ENCODE measurements around the gene PRR36. TPM values are rescaled to one million over a fixed set of nuclear protein-coding genes. Genes with fewer than 3 reads are reported as not detected.

Gene PRR36
- total RNA-seq (under 1 TPM in 1 of 2 donors, not detected in 1; 0.09 TPM), polyA plus RNA-seq (under 1 TPM in 1 of 2 donors, not detected in 1; 0.13 TPM)
- long read RNA-seq, donor 1: 0 reads
- long read RNA-seq, donor 2: 0 reads

DNA sequence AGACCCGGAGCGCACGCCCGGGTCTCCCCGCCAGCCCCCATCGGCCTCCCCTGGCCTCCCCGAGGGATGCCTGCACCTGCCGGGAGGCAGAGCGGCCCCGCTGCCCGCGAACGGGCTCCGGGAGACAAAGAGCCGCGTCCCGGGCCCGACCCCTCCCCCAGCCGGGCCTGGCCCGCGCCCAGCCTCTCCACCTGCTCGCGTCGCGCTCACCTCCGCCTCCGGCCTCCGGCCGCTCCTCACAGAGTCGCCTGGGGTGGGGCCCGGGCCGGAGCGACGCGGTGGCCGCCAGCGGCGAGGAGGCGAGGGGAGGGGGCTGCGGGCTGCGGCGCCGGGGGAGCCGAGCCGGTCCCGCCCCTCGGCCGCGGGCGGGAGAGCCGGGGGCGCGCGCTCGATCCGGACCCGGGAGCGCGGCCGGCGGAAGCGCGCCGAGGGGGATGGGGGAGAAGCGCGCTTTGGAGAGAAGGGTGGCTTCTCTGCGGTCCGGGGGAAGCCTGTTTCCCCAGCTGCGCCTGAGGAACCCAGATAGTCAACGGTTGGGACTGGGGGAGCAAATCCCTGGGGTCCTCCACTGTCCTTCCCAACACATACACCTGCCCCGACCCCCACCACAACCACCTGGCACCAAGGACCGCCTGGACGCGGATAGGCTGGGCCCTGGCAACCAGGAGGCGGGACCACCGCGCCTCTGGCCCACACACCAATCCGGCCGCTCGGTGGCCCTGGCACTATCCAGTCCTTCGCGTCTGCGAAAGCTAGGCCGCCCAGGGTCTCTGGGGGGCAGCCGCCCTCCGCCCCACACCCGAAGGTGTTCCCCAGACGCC lies at the start of gene PRR36:
Gene PRR36 (minus strand): TSS at position 315 of the 821 bp plus-strand sequence. CDS start 701 bp downstream, outside the sequence.
- ATAC-seq (ENCODE audit: low FRiP score) (no peak), DNase-seq (no peak)
- Histone ChIP-seq H3K36me3 (ENCODE audit: control insufficient read depth in 1 of 2, insufficient read depth in 2 of 2, low read length in 1 of 2) (no peaks in the 10 kb centered on the region), H3K9me3 (ENCODE audit: control insufficient read depth, low read length) (no peaks in the 10 kb centered on the region), H3K27me3 (ENCODE audit: control insufficient read depth in 1 of 2, insufficient read depth in 2 of 2, low read length in 1 of 2) (peaks cover 0 to 1% of the 10 kb centered on the region in 2 donors), H3K4me3 (ENCODE audit: low read length in 2 of 2) (no peak within 1 kb of the TSS), H3K27ac (ENCODE audit: low read depth in 1 of 2, low read length in 2 of 2) (no peak within 1 kb of the TSS), H3K4me1 (ENCODE audit: control insufficient read depth in 1 of 2, insufficient read depth in 2 of 2, low read length in 2 of 2) (no peaks in the 10 kb centered on the region)
- WGBS, 2 donors: 1 to 2% methylated on average over 49 to 88 of the region's 88 CpGs
- intact Hi-C loops (cut with DNase I): no loop called here

DNA sequence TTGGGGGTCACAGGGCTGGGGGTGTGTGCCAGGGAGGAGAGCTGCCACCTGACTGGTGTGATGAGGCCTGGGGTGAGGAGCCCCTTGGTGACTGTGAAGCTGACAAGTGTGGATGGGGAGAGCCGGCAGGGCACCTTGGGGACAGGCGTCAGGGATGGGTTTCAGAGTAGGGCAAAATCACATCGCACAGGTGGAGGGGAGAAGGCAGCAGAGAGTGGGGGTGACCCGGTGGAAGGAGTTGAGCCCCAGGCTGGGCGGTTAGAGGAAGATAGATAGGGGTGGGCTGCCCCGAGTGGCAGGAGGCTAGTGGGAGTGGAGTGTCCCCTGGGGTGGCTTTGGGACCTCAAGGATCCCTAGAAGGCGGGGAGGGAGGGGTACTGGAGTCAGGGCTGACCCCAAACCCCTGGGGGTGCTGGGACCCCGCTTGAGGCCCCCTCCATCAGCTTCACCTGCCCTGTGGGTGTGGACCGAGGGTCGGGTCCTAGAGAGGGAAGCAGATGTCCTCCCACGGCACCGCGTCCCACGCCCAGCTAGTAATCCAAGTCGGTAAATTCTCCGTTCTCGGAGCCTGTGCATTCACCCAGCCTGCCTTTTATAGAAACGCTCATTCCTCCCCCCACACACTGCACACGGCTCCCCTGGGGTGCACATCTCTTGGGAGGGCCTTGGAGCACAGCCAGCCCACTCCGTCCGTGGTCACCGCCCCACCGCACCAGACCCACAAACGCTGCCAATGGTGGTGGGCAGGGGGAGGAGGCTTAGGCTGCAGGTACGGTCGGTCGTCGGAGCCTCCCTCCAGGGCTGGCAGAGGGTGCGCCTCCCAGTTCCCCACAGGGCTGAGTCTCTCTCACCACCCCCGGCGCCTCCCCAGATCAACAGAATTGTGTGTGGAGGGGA lies 49.4 kb upstream of the PRR36 start:
- WGBS, 2 donors: 82 to 83% methylated on average over 29 to 31 of the region's 31 CpGs
- intact Hi-C loops (cut with DNase I): no loop called here
- no peaks in the 10 kb centered on the region for H3K27me3 ChIP-seq (ENCODE audit: control insufficient read depth in 1 of 2, insufficient read depth in 2 of 2, low read length in 1 of 2)
- no peak overlapping the region for H3K27ac ChIP-seq (ENCODE audit: low read depth in 1 of 2, low read length in 2 of 2)
- peak in 1 of 2 donors; percentile 50 for DNase-seq
- H3K36me3 ChIP-seq (ENCODE audit: control insufficient read depth in 1 of 2, insufficient read depth in 2 of 2, low read length in 1 of 2): no peaks in the 10 kb centered on the region
- no peaks in the 10 kb centered on the region for H3K9me3 ChIP-seq (ENCODE audit: control insufficient read depth, low read length)
- ATAC-seq (ENCODE audit: low FRiP score): no peak
- no peak overlapping the region for H3K4me3 ChIP-seq (ENCODE audit: low read length in 2 of 2)
- no peaks in the 10 kb centered on the region for H3K4me1 ChIP-seq (ENCODE audit: control insufficient read depth in 1 of 2, insufficient read depth in 2 of 2, low read length in 2 of 2)

DNA sequence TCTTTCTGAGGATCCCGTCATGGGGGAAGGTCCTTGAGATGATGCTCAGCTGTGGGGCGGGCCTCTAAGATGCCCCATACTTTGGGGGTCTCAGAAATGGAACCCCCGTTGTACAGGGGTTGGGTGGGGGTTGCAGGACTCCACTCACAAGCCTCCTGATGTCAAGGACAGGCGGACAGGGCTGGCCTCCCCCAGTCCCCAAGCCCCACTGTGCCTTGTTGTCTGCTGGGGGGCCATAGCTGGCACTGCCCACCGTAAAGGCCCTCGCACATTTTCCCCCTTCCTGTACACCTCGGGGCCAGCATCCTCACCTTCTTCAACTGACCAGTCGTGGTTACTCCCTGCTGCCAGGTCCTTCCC lies 48.6 kb upstream of the PRR36 start:
- no peak for ATAC-seq (ENCODE audit: low FRiP score)
- no peak overlapping the region for H3K27ac ChIP-seq (ENCODE audit: low read depth in 1 of 2, low read length in 2 of 2)
- no peaks in the 10 kb centered on the region for H3K4me1 ChIP-seq (ENCODE audit: control insufficient read depth in 1 of 2, insufficient read depth in 2 of 2, low read length in 2 of 2)
- H3K4me3 ChIP-seq (ENCODE audit: low read length in 2 of 2): no peak overlapping the region
- peak in 1 of 2 donors; percentile 43 for DNase-seq
- intact Hi-C loops (cut with DNase I): no loop called here
- H3K27me3 ChIP-seq (ENCODE audit: control insufficient read depth in 1 of 2, insufficient read depth in 2 of 2, low read length in 1 of 2): no peaks in the 10 kb centered on the region
- H3K9me3 ChIP-seq (ENCODE audit: control insufficient read depth, low read length): no peaks in the 10 kb centered on the region
- no peaks in the 10 kb centered on the region for H3K36me3 ChIP-seq (ENCODE audit: control insufficient read depth in 1 of 2, insufficient read depth in 2 of 2, low read length in 1 of 2)
- 89% methylated on average over 8 of the region's 8 CpGs for whole genome bisulfite sequencing, 2 donors

DNA sequence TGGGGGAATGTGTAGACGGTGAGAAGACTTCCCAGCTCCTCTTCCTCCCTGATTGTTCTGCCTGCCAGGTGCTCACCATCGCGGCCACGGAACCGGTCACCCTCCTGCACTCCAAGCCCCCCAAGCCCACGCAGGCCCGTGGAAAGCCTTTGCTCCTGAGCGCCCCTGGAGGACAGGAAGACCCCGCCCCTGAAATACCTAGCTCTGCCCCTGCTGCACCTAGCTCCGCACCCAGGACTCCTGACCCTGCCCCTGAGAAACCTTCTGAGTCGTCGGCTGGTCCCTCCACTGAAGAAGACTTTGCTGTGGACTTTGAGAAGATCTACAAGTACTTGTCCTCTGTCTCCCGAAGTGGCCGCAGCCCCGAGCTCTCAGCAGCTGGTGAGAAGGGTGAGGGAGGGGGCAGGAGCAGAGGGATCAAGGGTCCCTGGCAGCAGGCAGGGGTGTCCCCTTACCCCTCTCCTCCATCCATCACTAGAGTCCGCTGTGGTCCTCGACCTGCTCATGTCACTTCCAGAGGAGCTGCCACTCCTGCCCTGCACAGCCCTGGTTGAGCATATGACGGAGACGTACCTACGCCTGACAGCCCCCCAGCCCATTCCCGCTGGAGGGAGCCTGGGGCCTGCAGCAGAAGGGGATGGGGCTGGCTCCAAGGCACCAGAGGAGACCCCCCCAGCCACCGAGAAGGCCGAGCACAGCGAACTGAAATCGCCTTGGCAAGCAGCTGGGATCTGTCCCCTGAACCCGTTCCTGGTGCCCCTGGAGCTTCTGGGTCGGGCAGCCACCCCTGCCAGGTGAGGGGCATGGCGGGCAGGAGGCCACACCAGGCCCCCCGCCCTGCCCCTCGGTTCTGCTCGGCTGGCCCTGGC lies 48.0 kb upstream of the PRR36 start:
- intact Hi-C loops (cut with DNase I): no loop called here
- Histone ChIP-seq H3K4me3 (ENCODE audit: low read length in 2 of 2) (no peak overlapping the region), H3K9me3 (ENCODE audit: control insufficient read depth, low read length) (no peaks in the 10 kb centered on the region), H3K36me3 (ENCODE audit: control insufficient read depth in 1 of 2, insufficient read depth in 2 of 2, low read length in 1 of 2) (no peaks in the 10 kb centered on the region), H3K27ac (ENCODE audit: low read depth in 1 of 2, low read length in 2 of 2) (no peak overlapping the region), H3K4me1 (ENCODE audit: control insufficient read depth in 1 of 2, insufficient read depth in 2 of 2, low read length in 2 of 2) (no peaks in the 10 kb centered on the region), H3K27me3 (ENCODE audit: control insufficient read depth in 1 of 2, insufficient read depth in 2 of 2, low read length in 1 of 2) (no peaks in the 10 kb centered on the region)
- WGBS, 2 donors: 91 to 92% methylated on average over 31 of the region's 31 CpGs
- ATAC-seq (ENCODE audit: low FRiP score): no peak
- DNase-seq: peak in 1 of 2 donors; percentile 58

DNA sequence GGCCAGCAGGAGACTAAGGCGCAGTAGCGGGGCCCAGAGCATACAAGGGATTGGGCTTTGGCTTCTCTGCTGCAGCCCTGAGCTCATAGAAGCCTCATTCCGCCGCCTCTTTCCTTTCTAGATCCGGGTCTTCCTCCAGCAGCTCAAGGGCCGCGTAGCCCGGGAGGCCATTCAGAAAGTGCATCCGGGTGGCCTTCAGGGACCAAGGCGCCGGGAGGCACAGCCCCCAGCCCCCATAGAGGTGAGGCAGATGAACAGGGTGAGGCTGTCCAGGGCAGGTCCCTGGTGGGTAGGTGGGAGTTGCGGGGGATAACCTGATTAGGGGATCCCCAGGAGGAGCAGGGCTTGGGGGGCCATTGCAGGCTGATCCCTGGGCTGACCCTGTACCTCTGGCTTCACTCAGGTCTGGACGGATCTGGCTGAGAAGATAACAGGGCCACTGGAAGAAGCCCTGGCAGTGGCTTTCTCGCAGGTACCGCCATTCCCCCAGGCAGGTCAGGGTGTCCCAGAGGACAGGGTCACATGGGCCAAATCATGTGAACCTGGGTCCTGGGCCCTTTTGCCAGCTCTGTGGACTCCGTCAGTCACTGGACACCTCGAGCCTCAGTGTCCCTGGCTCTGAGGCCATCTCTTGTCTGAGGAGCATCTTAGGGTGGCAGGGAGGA lies 47.2 kb upstream of the PRR36 start:
- Histone ChIP-seq H3K27me3 (ENCODE audit: control insufficient read depth in 1 of 2, insufficient read depth in 2 of 2, low read length in 1 of 2) (no peaks in the 10 kb centered on the region), H3K9me3 (ENCODE audit: control insufficient read depth, low read length) (no peaks in the 10 kb centered on the region), H3K36me3 (ENCODE audit: control insufficient read depth in 1 of 2, insufficient read depth in 2 of 2, low read length in 1 of 2) (no peaks in the 10 kb centered on the region), H3K4me1 (ENCODE audit: control insufficient read depth in 1 of 2, insufficient read depth in 2 of 2, low read length in 2 of 2) (no peaks in the 10 kb centered on the region), H3K27ac (ENCODE audit: low read depth in 1 of 2, low read length in 2 of 2) (peak overlapping the region in 1 of 2 donors; percentile 66), H3K4me3 (ENCODE audit: low read length in 2 of 2) (peak overlapping the region; percentile 20 to 29)
- DNase-seq (peak in 1 of 2 donors; percentile 70), ATAC-seq (ENCODE audit: low FRiP score) (no peak)
- WGBS, 2 donors: 41 to 44% methylated on average over 17 of the region's 17 CpGs
- intact Hi-C loops (cut with DNase I): no loop called here

DNA sequence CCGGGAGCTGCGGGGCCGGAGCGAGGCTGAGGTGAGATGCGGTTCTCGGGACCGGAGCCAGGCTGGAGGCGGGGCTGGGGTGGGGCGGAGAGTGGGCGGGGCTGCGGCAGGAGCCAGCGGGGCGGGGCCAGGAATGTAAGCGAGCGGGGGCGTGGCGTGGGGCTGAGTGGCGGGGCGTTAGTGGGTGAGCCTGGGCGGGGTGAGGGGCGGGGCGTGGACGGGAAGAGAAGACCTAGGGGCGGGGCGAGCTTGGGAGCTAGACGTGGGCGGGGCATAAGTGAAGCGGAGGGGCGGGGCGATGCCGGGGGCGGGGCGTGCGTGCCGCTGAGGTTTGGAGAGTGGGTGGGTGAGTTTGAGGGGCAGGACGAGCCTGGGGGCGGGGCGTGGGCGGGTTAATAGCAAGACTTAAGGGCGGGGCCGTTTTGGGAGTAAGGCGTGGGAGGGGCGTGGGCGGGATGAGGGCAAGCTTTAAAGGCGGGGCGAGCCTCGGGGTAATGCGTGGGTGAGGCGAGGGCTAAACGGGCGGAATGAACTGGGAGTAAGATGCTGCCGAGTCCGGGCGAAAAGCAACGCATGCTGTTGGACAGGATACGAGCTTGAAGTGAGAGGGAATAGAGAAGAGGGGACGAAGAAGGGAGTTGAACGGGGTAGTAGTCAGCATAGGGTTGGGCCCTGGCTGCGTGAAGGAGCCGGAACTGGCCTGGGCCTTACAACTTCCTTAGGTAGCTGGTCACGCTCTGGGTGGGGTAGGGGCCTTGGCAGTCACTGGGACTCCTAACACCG lies 46.5 kb upstream of the PRR36 start:
- Histone ChIP-seq H3K4me3 (ENCODE audit: low read length in 2 of 2) (peak overlapping the region; percentile 43 to 59), H3K9me3 (ENCODE audit: control insufficient read depth, low read length) (no peaks in the 10 kb centered on the region), H3K27ac (ENCODE audit: low read depth in 1 of 2, low read length in 2 of 2) (peak overlapping the region in 1 of 2 donors; percentile 72), H3K4me1 (ENCODE audit: control insufficient read depth in 1 of 2, insufficient read depth in 2 of 2, low read length in 2 of 2) (no peaks in the 10 kb centered on the region), H3K27me3 (ENCODE audit: control insufficient read depth in 1 of 2, insufficient read depth in 2 of 2, low read length in 1 of 2) (no peaks in the 10 kb centered on the region), H3K36me3 (ENCODE audit: control insufficient read depth in 1 of 2, insufficient read depth in 2 of 2, low read length in 1 of 2) (no peaks in the 10 kb centered on the region)
- ATAC-seq (ENCODE audit: low FRiP score) (peak; percentile 95), DNase-seq (peak; percentile 99 to 100)
- intact Hi-C loops (cut with DNase I): loop anchor here in 1 of 2 donors (1.0 kb wide), 1 partner anchor 17 kb away; the partner anchor contains the start of gene MAP2K7
- 1 to 2% methylated on average over 50 to 62 of the region's 62 CpGs for WGBS, 2 donors
